OCI-LY3 (cell line): ENCODE measurements around the gene POLR2L.

ENCODE experiments used
- H2AFZ ChIP-seq: fragments of 200-600, 300-600 bp; shearing (Covaris generic); 2 replicates; pipeline ENCODE4 v1.6.0; 2014; ENCODE audit warnings: antibody characterized with exemption, low read depth, low read length
- H3K27ac ChIP-seq: fragments of 200-600, 300-600 bp; sonication (generic); 2 replicates; pipeline ENCODE4 v1.5.1; 2014; ENCODE audit warnings: mild to moderate bottlenecking, low read length, moderate library complexity, mixed read lengths
- H3K27me3 ChIP-seq: fragments of 200-600, 300-600 bp; sonication (generic); 2 replicates; pipeline ENCODE4 v1.6.1; 2014; ENCODE audit warnings: low read depth, low read length, mixed read lengths
- H3K36me3 ChIP-seq: fragments of 200-600, 300-600 bp; sonication (generic); replicated peaks from 2 replicates; pipeline ENCODE3; 2014; ENCODE audit warnings: low read depth, low read length, mixed read lengths
- H3K4me1 ChIP-seq: fragments of 300-600, 200-600 bp; sonication (generic); 2 replicates; pipeline ENCODE4 v1.6.1; 2014; ENCODE audit warnings: low read length, mixed read lengths
- H3K4me2 ChIP-seq: fragments of 200-600, 300-600 bp; sonication (generic); 2 replicates; pipeline ENCODE4 v1.6.1; 2014; ENCODE audit warnings: low read length, mixed read lengths
- H3K4me3 ChIP-seq: fragments of 300-600, 200-600 bp; sonication (generic); 2 replicates; pipeline ENCODE4 v1.5.1; 2014; ENCODE audit warnings: antibody characterized with exemption, mild to moderate bottlenecking, low read length, moderate library complexity
- H3K79me2 ChIP-seq: fragments of 300-600, 200-600 bp; shearing (Covaris generic); 2 replicates; pipeline ENCODE4 v1.6.1; 2014; ENCODE audit warnings: mild to moderate bottlenecking, low read length, mixed read lengths
- H3K9ac ChIP-seq: fragments of 300-600, 200-600 bp; shearing (Covaris generic); 2 replicates; pipeline ENCODE4 v1.6.0; 2014; ENCODE audit warnings: mild to moderate bottlenecking, low read length, moderate library complexity
- H3K9me3 ChIP-seq: fragments of 200-600, 300-600 bp; shearing (Covaris generic); 2 replicates; pipeline ENCODE4 v1.6.1; 2014; ENCODE audit warnings: low read length, mixed read lengths; ENCODE audit not compliant: insufficient read depth
- H4K20me1 ChIP-seq: fragments of 200-600, 300-600 bp; sonication (generic); 2 replicates; pipeline ENCODE4 v1.6.1; 2016; ENCODE audit warnings: low read length, mixed read lengths; ENCODE audit not compliant: insufficient read depth
- CTCF ChIP-seq: fragments of 200-600, 300-600 bp; sonication (generic); IDR thresholded peaks from 2 replicates; pipeline ENCODE4 v1.5.1; 2014; ENCODE audit warnings: antibody characterized with exemption, low read length, low read depth
- EZH2phosphoT487 ChIP-seq: fragments of 200-600 bp; shearing (Covaris generic); IDR thresholded peaks from 2 replicates; pipeline ENCODE4 v1.6.1; 2018; ENCODE audit warnings: antibody characterized with exemption, mixed run types, low read depth

The POLR2L gene

GRCh38 chr11:802693-803466 is 39.4 kb downstream of the POLR2L start:
- no peak for TF ChIP-seq EZH2phosphoT487
- no peak for TF ChIP-seq CTCF
- Histone ChIP-seq H4K20me1 (no peaks in the 10 kb centered on the region), H3K79me2 (peaks cover 4% of the 10 kb centered on the region), H3K27me3 (no peaks in the 10 kb centered on the region), H3K4me3 (no peak overlapping the region), H3K9me3 (no peaks in the 10 kb centered on the region), H2AFZ (no peak overlapping the region), H3K36me3 (no peaks in the 10 kb centered on the region), H3K4me2 (no peak overlapping the region), H3K4me1 (peaks cover 13% of the 10 kb centered on the region; the same call in 1 of the 2 replicates), H3K9ac (no peak overlapping the region), H3K27ac (no peak overlapping the region)

DNA sequence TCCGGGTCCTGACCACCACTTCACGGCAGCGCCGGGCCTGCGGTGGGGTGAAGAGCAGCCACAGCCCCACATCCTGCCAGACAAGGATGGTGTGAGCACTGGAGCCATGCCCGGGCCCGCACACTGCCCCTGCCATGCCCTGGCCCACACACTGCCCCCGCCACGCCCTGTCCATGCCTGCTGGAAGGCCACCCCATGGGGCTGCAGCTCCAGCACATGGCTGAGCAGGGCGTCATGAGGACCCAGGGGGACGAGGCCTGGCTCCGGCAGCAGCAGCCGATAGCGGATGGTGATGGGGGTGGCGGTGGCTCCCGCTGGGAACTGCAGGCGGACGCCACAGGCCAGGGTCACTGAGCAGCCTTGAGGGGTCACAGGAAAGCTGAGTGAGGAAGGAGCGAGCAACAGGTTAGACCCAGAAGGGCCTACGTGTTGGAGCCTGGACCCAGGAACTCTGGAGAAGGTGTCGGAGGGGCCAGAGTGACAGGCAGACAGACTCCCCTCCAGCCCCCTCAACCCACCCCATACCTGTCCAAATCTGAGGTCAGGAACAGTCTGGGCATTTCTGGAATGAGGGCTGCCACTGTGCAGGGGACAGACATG is 40.2 kb downstream of the POLR2L start:
- no peaks in the 10 kb centered on the region for H3K9me3 ChIP-seq
- H3K4me3 ChIP-seq, result no peak overlapping the region
- no peak overlapping the region for H3K9ac ChIP-seq
- no peaks in the 10 kb centered on the region for H3K27me3 ChIP-seq
- H3K36me3 ChIP-seq, result no peaks in the 10 kb centered on the region
- H2AFZ ChIP-seq, result no peak overlapping the region
- TF ChIP-seq CTCF (no peak), EZH2phosphoT487 (no peak)
- H3K4me1 ChIP-seq, result peaks cover 12% of the 10 kb centered on the region; the same call in 1 of the 2 replicates
- H3K4me2 ChIP-seq, result no peak overlapping the region
- peaks cover 6% of the 10 kb centered on the region; the same call in 1 of the 2 replicates for H3K79me2 ChIP-seq
- H4K20me1 ChIP-seq, result no peaks in the 10 kb centered on the region
- no peak overlapping the region for H3K27ac ChIP-seq

DNA sequence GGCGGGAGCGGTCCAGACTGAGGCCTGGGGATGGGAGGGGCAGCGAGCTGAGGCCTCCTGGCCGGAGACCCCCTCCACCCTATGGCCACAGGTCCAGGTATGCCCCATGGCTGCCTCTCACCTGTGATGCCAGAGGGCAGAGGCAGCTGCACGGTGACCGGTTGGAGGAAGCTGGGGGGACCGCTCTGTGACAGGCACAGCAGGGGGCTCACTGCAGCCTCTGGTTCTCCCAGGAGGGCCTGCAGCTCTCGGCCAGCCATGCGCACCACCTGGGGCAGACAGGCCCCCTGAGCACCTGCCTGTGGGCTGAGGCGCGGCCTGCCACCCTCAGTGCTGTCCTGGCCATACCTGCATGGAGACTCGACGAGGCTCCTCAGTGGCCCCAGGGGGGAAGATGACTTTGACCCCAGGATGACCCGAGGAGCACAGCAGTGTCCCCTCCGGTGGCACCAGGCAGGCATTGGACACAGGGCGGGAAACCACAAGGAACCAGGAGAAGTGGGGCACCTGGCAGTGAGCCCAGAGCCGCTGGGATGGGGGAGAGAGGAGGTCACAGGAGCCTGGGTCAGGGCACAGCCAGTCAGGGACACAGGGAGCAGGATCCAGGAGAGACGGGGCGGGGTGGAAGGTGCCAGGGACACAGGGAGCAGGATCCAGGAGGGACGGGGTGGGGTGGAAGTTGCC is 41.1 kb downstream of the POLR2L start:
- H3K27me3 ChIP-seq, result no peaks in the 10 kb centered on the region
- no peak for TF ChIP-seq EZH2phosphoT487
- no peak for TF ChIP-seq CTCF
- H3K9me3 ChIP-seq, result no peaks in the 10 kb centered on the region
- peaks cover 19% of the 10 kb centered on the region for H3K4me1 ChIP-seq
- H3K4me2 ChIP-seq, result no peak overlapping the region
- H2AFZ ChIP-seq, result no peak overlapping the region
- H4K20me1 ChIP-seq, result peaks cover 4% of the 10 kb centered on the region; the same call in 1 of the 2 replicates
- H3K9ac ChIP-seq, result no peak overlapping the region
- no peak overlapping the region for H3K27ac ChIP-seq
- H3K36me3 ChIP-seq, result no peaks in the 10 kb centered on the region
- peaks cover 15% of the 10 kb centered on the region for H3K79me2 ChIP-seq
- H3K4me3 ChIP-seq, result no peak overlapping the region

- no peaks in the 10 kb centered on the region for H3K9me3 ChIP-seq
- no peak overlapping the region for H3K27ac ChIP-seq
- peaks cover 4% of the 10 kb centered on the region; the same call in 1 of the 2 replicates for H4K20me1 ChIP-seq
- H3K4me2 ChIP-seq, result no peak overlapping the region
- no peaks in the 10 kb centered on the region for H3K27me3 ChIP-seq
- peaks cover 21% of the 10 kb centered on the region for H3K79me2 ChIP-seq
- no peak overlapping the region for H3K4me3 ChIP-seq
- no peak overlapping the region for H2AFZ ChIP-seq
- H3K4me1 ChIP-seq, result peaks cover 18% of the 10 kb centered on the region
- TF ChIP-seq CTCF, result no peak
- no peak for TF ChIP-seq EZH2phosphoT487
- no peaks in the 10 kb centered on the region for H3K36me3 ChIP-seq
- H3K9ac ChIP-seq, result no peak overlapping the region
These were observed 41.9 kb downstream of the POLR2L start for GRCh38 chr11:800473-800872.
